Gastrocnemius medialis (tissue), 4 donors: ENCODE measurements around the gene RMDN3.

Experiments
- POLR2A ChIP-seq, 2 donors: fragments of 450-650 bp; IDR thresholded peaks; one replicate each; pipeline ENCODE4 v1.6.1; 2017; ENCODE audit warnings: antibody characterized with exemption in 2 of 2, mild to moderate bottlenecking in 2 of 2, moderate library complexity in 2 of 2
- TF ChIP-seq, protein P1 (sequence below), 5 experiments: fragments of 450-650 bp in 3 of 5; fragments of 200-600 bp in 2 of 5; sonication (generic) in 2 of 5; IDR thresholded peaks in 4 of 5; conservative IDR thresholded peaks in 1 of 5; 1 replicate in 4 of 5; 2 replicates in 1 of 5; pipeline ENCODE4 v1.5.1; 2016 to 2019; ENCODE audit warnings: antibody characterized with exemption in 5 of 5, mild to moderate bottlenecking in 3 of 5, moderate library complexity in 3 of 5

DNA sequence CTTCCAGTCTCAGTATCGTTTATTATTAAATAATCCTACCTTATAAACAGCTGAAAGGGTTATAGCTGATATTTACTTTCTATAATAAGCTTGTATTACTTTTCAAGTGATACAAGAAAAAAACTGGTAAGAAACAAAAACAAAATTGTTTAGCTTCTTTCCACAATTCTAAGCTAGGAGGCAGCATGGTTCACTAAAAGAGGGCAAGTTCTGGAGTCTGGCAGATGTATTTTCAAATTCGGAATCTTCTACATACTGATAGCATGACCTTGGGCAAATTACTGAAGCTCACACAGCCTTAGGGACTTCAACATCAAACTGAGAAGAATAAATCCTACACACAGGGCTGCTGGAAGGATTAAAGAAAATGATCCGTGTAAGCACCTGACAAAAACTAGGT, 30.1 kb upstream of the RMDN3 start:
- TF ChIP-seq, protein P1, sequence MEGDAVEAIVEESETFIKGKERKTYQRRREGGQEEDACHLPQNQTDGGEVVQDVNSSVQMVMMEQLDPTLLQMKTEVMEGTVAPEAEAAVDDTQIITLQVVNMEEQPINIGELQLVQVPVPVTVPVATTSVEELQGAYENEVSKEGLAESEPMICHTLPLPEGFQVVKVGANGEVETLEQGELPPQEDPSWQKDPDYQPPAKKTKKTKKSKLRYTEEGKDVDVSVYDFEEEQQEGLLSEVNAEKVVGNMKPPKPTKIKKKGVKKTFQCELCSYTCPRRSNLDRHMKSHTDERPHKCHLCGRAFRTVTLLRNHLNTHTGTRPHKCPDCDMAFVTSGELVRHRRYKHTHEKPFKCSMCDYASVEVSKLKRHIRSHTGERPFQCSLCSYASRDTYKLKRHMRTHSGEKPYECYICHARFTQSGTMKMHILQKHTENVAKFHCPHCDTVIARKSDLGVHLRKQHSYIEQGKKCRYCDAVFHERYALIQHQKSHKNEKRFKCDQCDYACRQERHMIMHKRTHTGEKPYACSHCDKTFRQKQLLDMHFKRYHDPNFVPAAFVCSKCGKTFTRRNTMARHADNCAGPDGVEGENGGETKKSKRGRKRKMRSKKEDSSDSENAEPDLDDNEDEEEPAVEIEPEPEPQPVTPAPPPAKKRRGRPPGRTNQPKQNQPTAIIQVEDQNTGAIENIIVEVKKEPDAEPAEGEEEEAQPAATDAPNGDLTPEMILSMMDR (IDR thresholded peaks at IDR 0.05 in 4 of 5, conservative IDR thresholded peaks at IDR 0.05 in 1 of 5): no peak
- no peak for TF ChIP-seq POLR2A (IDR thresholded peaks at IDR 0.05)
